GM23248 (cell line): Measurements from ENCODE around the gene PRR33. TPM values are rescaled to one million over a fixed set of nuclear protein-coding genes. Genes with fewer than 3 reads are reported as not detected.

ENCODE experiments used
- DNase-seq: peaks from one replicate; pipeline ENCODE4 v3.0.0-alpha.2; 2015
- H2AFZ ChIP-seq: fragments of 200-600 bp; sonication (generic); 2 replicates; pipeline ENCODE4 v1.6.1; 2016; ENCODE audit warnings: antibody characterized with exemption
- H3F3A ChIP-seq: fragments of 200-600 bp; sonication (generic); 2 replicates; pipeline ENCODE4 v1.6.1; 2016; ENCODE audit warnings: mild to moderate bottlenecking, antibody characterized with exemption, mixed run types; ENCODE audit not compliant: insufficient read depth
- H3K27ac ChIP-seq: fragments of 200-600 bp; sonication (generic); 2 replicates; pipeline ENCODE4 v1.5.1; 2016; ENCODE audit warnings: mild to moderate bottlenecking
- H3K27me3 ChIP-seq: fragments of 200-600 bp; sonication (generic); replicated peaks from 2 replicates; pipeline ENCODE4 v1.6.1; 2016; ENCODE audit warnings: mild to moderate bottlenecking; ENCODE audit not compliant: insufficient read depth
- H3K36me3 ChIP-seq: fragments of 200-600 bp; sonication (generic); 2 replicates; pipeline ENCODE4 v1.6.1; 2016; ENCODE audit warnings: low read depth, mild to moderate bottlenecking
- H3K4me1 ChIP-seq: fragments of 200-600 bp; sonication (generic); 2 replicates; pipeline ENCODE4 v1.6.1; 2016; ENCODE audit warnings: mild to moderate bottlenecking; ENCODE audit not compliant: insufficient read depth
- H3K4me2 ChIP-seq: fragments of 200-600 bp; sonication (generic); one replicate; pipeline ENCODE4 v1.6.1; 2016; ENCODE audit warnings: mild to moderate bottlenecking; ENCODE audit not compliant: unreplicated experiment
- H3K4me3 ChIP-seq: fragments of 200-600 bp; sonication (generic); 2 replicates; pipeline ENCODE4 v1.5.1; 2016; ENCODE audit warnings: mild to moderate bottlenecking
- H3K79me2 ChIP-seq: fragments of 200-600 bp; sonication (generic); 2 replicates; pipeline ENCODE4 v1.6.1; 2016; ENCODE audit warnings: mild to moderate bottlenecking; ENCODE audit not compliant: insufficient read depth
- H3K9ac ChIP-seq: fragments of 200-600 bp; sonication (generic); 2 replicates; pipeline ENCODE4 v1.6.1; 2016; ENCODE audit warnings: mild to moderate bottlenecking
- H3K9me2 ChIP-seq: fragments of 200-600 bp; sonication (generic); 2 replicates; pipeline ENCODE4 v1.6.1; 2016; ENCODE audit warnings: mixed run types, mild to moderate bottlenecking, moderate library complexity; ENCODE audit not compliant: insufficient read depth
- H3K9me3 ChIP-seq: fragments of 200-600 bp; sonication (generic); one replicate; pipeline ENCODE4 v1.6.1; 2017; ENCODE audit warnings: low read depth
- H4K20me1 ChIP-seq: fragments of 200-600 bp; sonication (generic); 2 replicates; pipeline ENCODE4 v1.6.0; 2016; ENCODE audit not compliant: insufficient read depth
- EZH2 ChIP-seq: fragments of 200-600 bp; sonication (generic); IDR thresholded peaks from 2 replicates; pipeline ENCODE4 v1.6.1; 2018; ENCODE audit warnings: antibody characterized with exemption, mild to moderate bottlenecking; ENCODE audit not compliant: insufficient read depth, poor library complexity, severe bottlenecking
- EZH2phosphoT487 ChIP-seq: fragments of 200-600 bp; sonication (generic); IDR thresholded peaks from 2 replicates; pipeline ENCODE4 v1.6.1; 2018; ENCODE audit warnings: antibody characterized with exemption, moderate library complexity, mild to moderate bottlenecking, low read depth; ENCODE audit not compliant: insufficient read depth
- WGBS, 2 experiments: methylation state at CpG; one replicate each; pipeline ENCODE4 v1.1.6; 2015 to 2017; ENCODE audit warnings: low lambda C conversion rate in 2 of 2, low coverage in 1 of 2; ENCODE audit errors: missing lambda C conversion rate in 2 of 2; 5-methylcytosine and 5-hydroxymethylcytosine counted together
- in situ Hi-C: fragments of 300-500 bp; cut with MboI; formaldehyde crosslinking; loops from 2 replicates; pipeline ENCODE4 v1.15.0; 2020
- polyA plus RNA-seq: library from polyadenylated mRNA; unstranded; fragments of >200 nt; fragmentation: Nextera tagmentation; extraction: Ambion mirVana; gene quantifications from 2 replicates; pipeline ENCODE4 v1.2.1, GENCODE V29; 2016
- total RNA-seq: library from RNA; depleted of rRNA; stranded (reverse); fragments of >200 nt; shearing (Covaris generic); gene quantifications from 2 replicates; pipeline ENCODE4 v1.2.3, GENCODE V29; 2014

Gene PRR33
- total and polyA plus RNA-seq, 2 experiments from 2014 or later = not detected

DNA sequence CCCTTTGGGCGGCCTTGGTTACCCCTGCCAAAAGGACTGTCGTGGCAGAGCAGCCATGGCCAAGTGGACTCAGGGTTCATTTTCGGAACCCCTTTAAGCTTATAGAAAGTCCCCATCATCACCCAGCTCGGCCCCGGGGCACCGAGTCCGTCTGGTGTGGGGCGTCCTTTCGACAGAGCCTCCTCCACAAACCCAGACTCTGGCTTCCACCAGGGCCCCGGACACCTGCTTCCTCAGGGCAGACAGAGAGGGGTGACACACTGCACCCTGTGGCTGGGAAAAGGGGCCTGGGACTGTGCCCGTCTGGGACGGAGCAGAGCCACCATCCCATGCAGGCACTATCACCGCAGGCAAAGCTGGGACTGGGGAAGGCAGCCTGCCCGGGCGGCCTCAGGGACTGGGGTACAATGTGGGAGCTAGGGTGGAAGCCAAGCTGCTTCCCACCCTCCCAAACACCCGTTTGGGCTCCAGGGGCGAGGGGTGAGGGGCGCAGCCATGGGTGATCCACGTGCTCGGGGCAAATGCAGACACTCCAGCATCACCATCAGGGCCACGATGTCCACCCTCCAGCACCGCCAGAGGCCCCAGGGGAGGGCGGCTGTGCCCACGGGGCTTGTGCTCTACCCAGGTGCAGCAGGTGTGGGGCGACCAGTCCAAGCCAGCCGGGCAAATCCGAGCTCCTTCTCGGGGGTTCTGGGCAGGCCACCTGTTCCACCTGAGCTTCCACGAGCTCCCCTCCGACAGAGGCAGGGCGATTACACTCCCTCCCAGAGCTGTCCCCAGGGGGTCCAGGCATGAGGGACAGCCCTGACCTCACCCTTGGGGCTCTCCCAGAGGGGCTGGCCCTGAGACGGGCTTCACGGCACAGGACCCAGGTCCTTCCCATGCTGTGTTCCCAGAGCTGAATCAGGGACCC, 43.7 kb upstream of the PRR33 start:
- no peaks in the 10 kb centered on the region for H3F3A ChIP-seq
- no peaks in the 10 kb centered on the region for H3K36me3 ChIP-seq
- no peaks in the 10 kb centered on the region for H3K79me2 ChIP-seq
- no peak for TF ChIP-seq EZH2phosphoT487
- TF ChIP-seq EZH2 = no peak
- 0 out of 2 replicates have a peak, but pooled peaks cover 8% of the 10 kb centered on the region for H3K27me3 ChIP-seq
- in situ Hi-C loops = no loop called here
- no peaks in the 10 kb centered on the region for H4K20me1 ChIP-seq
- 56 to 60% methylated on average over 24 to 30 of the region's 33 CpGs for WGBS, 2 experiments
- no peak for DNase-seq
- H3K9me2 ChIP-seq = no peaks in the 10 kb centered on the region
- H2AFZ ChIP-seq = no peak overlapping the region
- H3K27ac ChIP-seq = no peak overlapping the region
- no peak overlapping the region for H3K9ac ChIP-seq
- no peaks in the 10 kb centered on the region for H3K4me1 ChIP-seq
- H3K4me3 ChIP-seq = no peak overlapping the region
- H3K4me2 ChIP-seq = no peak overlapping the region
- H3K9me3 ChIP-seq = no peaks in the 10 kb centered on the region

DNA sequence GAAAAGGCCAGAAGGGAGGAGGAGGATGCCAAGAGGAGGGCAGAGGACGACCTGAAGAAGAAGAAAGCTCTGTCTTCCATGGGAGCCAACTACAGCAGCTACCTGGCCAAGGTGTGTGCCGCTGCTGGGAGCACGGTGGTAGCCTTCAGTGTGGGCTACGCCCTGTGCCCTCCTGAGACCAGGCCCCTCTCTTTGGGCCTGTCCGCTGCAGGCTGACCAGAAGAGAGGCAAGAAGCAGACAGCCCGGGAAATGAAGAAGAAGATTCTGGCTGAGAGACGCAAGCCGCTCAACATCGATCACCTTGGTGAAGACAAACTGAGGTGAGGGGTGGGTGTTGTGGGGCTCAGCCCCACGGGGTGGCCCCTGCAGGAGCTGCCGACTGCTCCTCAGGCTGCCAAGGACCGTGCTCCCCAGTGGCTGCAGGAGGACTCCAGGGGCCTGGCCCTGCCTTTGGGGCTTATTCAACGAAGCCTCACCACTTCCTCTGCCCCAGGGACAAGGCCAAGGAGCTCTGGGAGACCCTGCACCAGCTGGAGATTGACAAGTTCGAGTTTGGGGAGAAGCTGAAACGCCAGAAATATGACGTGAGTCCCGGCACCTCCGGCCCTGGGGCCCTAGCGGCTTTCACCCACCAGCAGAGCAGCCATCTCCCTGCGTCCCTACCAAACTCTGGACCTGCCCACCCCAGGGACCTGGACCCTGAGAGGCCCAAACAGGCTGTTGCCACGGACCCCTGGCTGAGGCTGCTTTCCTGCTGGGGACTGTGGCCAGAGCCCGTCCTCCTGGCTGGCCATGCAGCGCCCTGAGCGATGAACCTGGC, 42.9 kb upstream of the PRR33 start:
- Histone ChIP-seq H3K9me3 (no peaks in the 10 kb centered on the region), H3K27me3 (0 out of 2 replicates have a peak, but pooled peaks cover 8% of the 10 kb centered on the region), H3K4me3 (no peak overlapping the region), H4K20me1 (no peaks in the 10 kb centered on the region), H3F3A (no peaks in the 10 kb centered on the region), H2AFZ (no peak overlapping the region), H3K36me3 (no peaks in the 10 kb centered on the region), H3K4me2 (no peak overlapping the region), H3K4me1 (no peaks in the 10 kb centered on the region), H3K79me2 (no peaks in the 10 kb centered on the region), H3K9ac (no peak overlapping the region), H3K27ac (no peak overlapping the region), H3K9me2 (no peaks in the 10 kb centered on the region)
- no peak for TF ChIP-seq EZH2phosphoT487
- TF ChIP-seq EZH2 = no peak
- DNase-seq = no peak
- in situ Hi-C loops = no loop called here
- 48 to 49% methylated on average over 24 of the region's 24 CpGs for WGBS, 2 experiments

DNA sequence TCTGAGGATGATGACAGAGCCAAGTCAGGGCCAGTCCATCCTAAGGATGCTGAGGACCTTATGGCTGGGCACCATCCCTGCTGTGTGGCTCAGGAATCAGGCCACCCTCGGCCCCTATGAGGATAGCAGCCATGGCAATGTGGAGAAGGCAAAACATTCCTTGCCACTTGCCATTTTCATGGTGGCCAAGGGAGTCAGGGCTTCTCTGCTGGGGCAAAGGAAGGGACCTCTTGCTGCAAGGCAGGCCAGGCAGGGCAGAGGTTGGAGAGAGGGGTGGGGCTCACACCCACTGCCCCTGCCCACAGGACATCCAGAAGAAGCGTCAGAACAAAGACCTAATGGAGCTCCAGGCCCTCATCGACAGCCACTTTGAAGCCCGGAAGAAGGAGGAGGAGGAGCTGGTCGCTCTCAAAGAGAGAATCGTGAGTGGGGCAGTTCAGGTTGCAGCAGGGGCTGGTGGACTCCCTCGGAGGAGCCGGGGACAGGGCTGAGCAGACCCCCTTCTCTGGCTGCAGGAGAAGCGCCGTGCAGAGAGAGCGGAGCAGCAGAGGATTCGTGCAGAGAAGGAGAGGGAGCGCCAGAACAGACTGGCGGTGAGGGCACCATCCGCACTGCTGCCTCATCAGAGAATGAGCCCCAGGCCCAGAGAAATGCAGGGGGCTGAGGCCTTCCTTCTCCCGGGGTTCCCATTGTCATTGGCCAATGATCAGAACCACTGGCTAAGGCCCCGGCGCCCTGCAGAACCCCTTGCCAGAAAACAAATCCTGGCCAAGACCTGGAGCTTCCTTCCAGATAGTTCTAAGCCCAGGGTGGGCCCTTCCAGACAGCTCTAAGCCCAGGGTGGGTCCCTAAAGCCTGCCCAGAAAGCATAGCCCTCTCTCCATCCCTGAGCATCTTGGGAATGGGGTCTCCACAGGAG, 42.0 kb upstream of the PRR33 start:
- no peaks in the 10 kb centered on the region for H3K36me3 ChIP-seq
- in situ Hi-C loops = no loop called here
- no peak for DNase-seq
- H3K4me1 ChIP-seq = no peaks in the 10 kb centered on the region
- no peak overlapping the region for H3K9ac ChIP-seq
- no peak overlapping the region for H2AFZ ChIP-seq
- no peak overlapping the region for H3K4me2 ChIP-seq
- no peak overlapping the region for H3K27ac ChIP-seq
- H3K9me3 ChIP-seq = no peaks in the 10 kb centered on the region
- H3K79me2 ChIP-seq = no peaks in the 10 kb centered on the region
- 0 out of 2 replicates have a peak, but pooled peaks cover 8% of the 10 kb centered on the region for H3K27me3 ChIP-seq
- no peak overlapping the region for H3K4me3 ChIP-seq
- TF ChIP-seq EZH2 (no peak), EZH2phosphoT487 (no peak)
- no peaks in the 10 kb centered on the region for H3F3A ChIP-seq
- no peaks in the 10 kb centered on the region for H4K20me1 ChIP-seq
- no peaks in the 10 kb centered on the region for H3K9me2 ChIP-seq
- 40 to 46% methylated on average over 17 to 18 of the region's 18 CpGs for WGBS, 2 experiments

DNA sequence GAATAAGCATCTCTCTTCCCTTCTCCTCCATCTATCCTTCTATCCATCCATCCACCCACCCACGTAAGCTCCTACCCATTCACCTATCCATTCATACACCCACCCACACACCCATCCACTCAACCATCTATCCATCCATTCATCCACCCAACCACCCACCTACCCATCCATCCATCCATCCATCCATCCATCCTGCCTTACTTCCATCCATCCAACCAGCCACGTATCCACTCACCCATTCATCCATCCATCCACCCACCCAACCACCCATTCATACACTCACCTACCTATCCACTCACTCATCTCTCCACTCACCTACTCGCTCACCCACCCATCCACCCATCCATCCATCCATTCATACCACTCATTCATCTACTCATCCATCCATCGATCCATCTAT, 41.0 kb upstream of the PRR33 start:
- Histone ChIP-seq H3K9ac (no peak overlapping the region), H3K4me1 (no peaks in the 10 kb centered on the region), H3K9me3 (no peaks in the 10 kb centered on the region), H2AFZ (no peak overlapping the region), H3F3A (no peaks in the 10 kb centered on the region), H3K36me3 (no peaks in the 10 kb centered on the region), H3K27ac (no peak overlapping the region), H3K79me2 (no peaks in the 10 kb centered on the region), H3K4me3 (no peak overlapping the region), H3K27me3 (0 out of 2 replicates have a peak, but pooled peaks cover 8% of the 10 kb centered on the region), H3K4me2 (no peak overlapping the region), H3K9me2 (no peaks in the 10 kb centered on the region), H4K20me1 (no peaks in the 10 kb centered on the region)
- WGBS, 2 experiments = 67 to 74% methylated on average over 1 to 4 of the region's 4 CpGs
- no peak for DNase-seq
- in situ Hi-C loops = no loop called here
- TF ChIP-seq EZH2phosphoT487 (no peak), EZH2 (no peak)
